H9 (cell line): ENCODE results near the gene LYZL2. TPM values are rescaled to one million over a fixed set of nuclear protein-coding genes. Genes with fewer than 3 reads are reported as not detected.

Experiments used
- DNase-seq: peaks from one replicate; pipeline ENCODE4 v3.0.0-alpha.2; 2017
- H2AFZ ChIP-seq: one replicate; pipeline ENCODE4 v1.6.1; 2013; ENCODE audit warnings: mild to moderate bottlenecking, low read length, control low read depth, moderate library complexity
- H2AK5ac ChIP-seq: 2 replicates; pipeline ENCODE4 v1.6.1; 2013; ENCODE audit warnings: low read length, control low read depth, mixed read lengths; ENCODE audit not compliant: insufficient read length
- H2BK120ac ChIP-seq: one replicate; pipeline ENCODE4 v1.6.1; 2013; ENCODE audit warnings: low read depth, mild to moderate bottlenecking, low read length, control low read depth, inconsistent platforms; ENCODE audit not compliant: poor library complexity, severe bottlenecking
- H2BK12ac ChIP-seq: 2 replicates; pipeline ENCODE4 v1.6.1; 2013; ENCODE audit warnings: low read length, control low read depth, mixed read lengths, low read depth; ENCODE audit not compliant: insufficient read length
- H2BK15ac ChIP-seq: 2 replicates; pipeline ENCODE4 v1.6.1; 2013; ENCODE audit warnings: low read depth, low read length, control low read depth
- H2BK20ac ChIP-seq: one replicate; pipeline ENCODE4 v1.6.1; 2013; ENCODE audit warnings: low read depth, mild to moderate bottlenecking, low read length, control low read depth, inconsistent platforms; ENCODE audit not compliant: poor library complexity, severe bottlenecking
- H2BK5ac ChIP-seq: 2 replicates; pipeline ENCODE4 v1.6.1; 2013; ENCODE audit warnings: low read length, control low read depth, mixed read lengths; ENCODE audit not compliant: insufficient read length
- H3K14ac ChIP-seq: 2 replicates; pipeline ENCODE4 v1.6.1; 2013; ENCODE audit warnings: low read length, control low read depth; ENCODE audit not compliant: insufficient read depth
- H3K18ac ChIP-seq: 2 replicates; pipeline ENCODE4 v1.6.1; 2013; ENCODE audit warnings: low read depth, mild to moderate bottlenecking, mixed read lengths, low read length, control low read depth; ENCODE audit not compliant: insufficient read length
- H3K23ac ChIP-seq: 2 replicates; pipeline ENCODE4 v1.6.1; 2013; ENCODE audit warnings: low read length, control low read depth, mixed read lengths, low read depth; ENCODE audit not compliant: insufficient read length
- H3K23me2 ChIP-seq: 2 replicates; pipeline ENCODE4 v1.6.1; 2013; ENCODE audit warnings: low read depth, mild to moderate bottlenecking, mixed read lengths, low read length, control low read depth; ENCODE audit not compliant: insufficient read length, poor library complexity, severe bottlenecking
- H3K27ac ChIP-seq: 2 replicates; pipeline ENCODE4 v1.5.1; 2013; ENCODE audit warnings: low read length, control low read depth, mixed read lengths, low read depth; ENCODE audit not compliant: insufficient read length
- H3K27me3 ChIP-seq: 2 replicates; pipeline ENCODE4 v1.6.1; 2013; ENCODE audit warnings: low read length, control low read depth, inconsistent platforms; ENCODE audit not compliant: insufficient read depth
- H3K4ac ChIP-seq: 2 replicates; pipeline ENCODE4 v1.6.1; 2013; ENCODE audit warnings: low read depth, mild to moderate bottlenecking, control low read depth, inconsistent platforms, low read length, moderate library complexity
- H3K4me1 ChIP-seq: 2 replicates; pipeline ENCODE4 v1.6.1; 2013; ENCODE audit warnings: low read length, control low read depth, inconsistent platforms; ENCODE audit not compliant: insufficient read depth
- H3K4me2 ChIP-seq: 2 replicates; pipeline ENCODE4 v1.6.1; 2013; ENCODE audit warnings: low read length, control low read depth, mixed read lengths; ENCODE audit not compliant: insufficient read length, insufficient read depth
- H3K56ac ChIP-seq: 2 replicates; pipeline ENCODE4 v1.6.1; 2013; ENCODE audit warnings: low read depth, mild to moderate bottlenecking, mixed read lengths, low read length, control low read depth; ENCODE audit not compliant: insufficient read length
- H3K79me1 ChIP-seq: 2 replicates; pipeline ENCODE4 v1.6.1; 2013; ENCODE audit warnings: low read depth, mild to moderate bottlenecking, moderate library complexity, low read length, control low read depth, inconsistent platforms; ENCODE audit not compliant: insufficient read depth, poor library complexity, severe bottlenecking
- H3K79me2 ChIP-seq: 2 replicates; pipeline ENCODE4 v1.6.1; 2013; ENCODE audit warnings: low read length, control low read depth, inconsistent platforms; ENCODE audit not compliant: insufficient read depth
- H3K9ac ChIP-seq: 2 replicates; pipeline ENCODE4 v1.6.1; 2013; ENCODE audit warnings: low read length, control low read depth, mixed read lengths; ENCODE audit not compliant: insufficient read length; ENCODE audit errors: extremely low read depth
- H3K9me3 ChIP-seq: one replicate; pipeline ENCODE4 v1.6.1; 2013; ENCODE audit warnings: low read depth, low read length, inconsistent platforms; ENCODE audit not compliant: control insufficient read depth
- H3T11ph ChIP-seq: one replicate; pipeline ENCODE4 v1.6.1; 2013; ENCODE audit warnings: mild to moderate bottlenecking, low read length, control low read depth, inconsistent platforms
- H4K20me1 ChIP-seq: one replicate; pipeline ENCODE4 v1.6.1; 2013; ENCODE audit not compliant: control insufficient read depth, insufficient read length, insufficient read depth
- H4K5ac ChIP-seq: 2 replicates; pipeline ENCODE4 v1.6.1; 2013; ENCODE audit warnings: low read depth, mild to moderate bottlenecking, mixed read lengths, low read length, control low read depth; ENCODE audit not compliant: insufficient read length
- H4K8ac ChIP-seq: replicated peaks from 2 replicates; pipeline ENCODE4 v1.6.1; 2013; ENCODE audit warnings: low read length, control low read depth, mixed read lengths, low read depth; ENCODE audit not compliant: insufficient read length
- H4K91ac ChIP-seq: 2 replicates; pipeline ENCODE4 v1.6.1; 2013; ENCODE audit warnings: low read depth, mild to moderate bottlenecking, moderate library complexity, mixed read lengths, low read length, control low read depth; ENCODE audit not compliant: insufficient read length
- H3K27ac Mint-ChIP-seq, 3 experiments: 2 replicates in 2 of 3; 3 replicates in 1 of 3; pipeline ENCODE4 v1.8.0; 2020 to 2021; ENCODE audit warnings: mixed read lengths in 3 of 3, mild to moderate bottlenecking in 1 of 3, moderate library complexity in 1 of 3
- H3K27me3 Mint-ChIP-seq: 2 replicates; pipeline ENCODE4 v1.8.0; 2021; ENCODE audit warnings: low read depth, mild to moderate bottlenecking, moderate library complexity, mixed read lengths
- H3K36me3 Mint-ChIP-seq, 3 experiments: 2 replicates in 2 of 3; 3 replicates in 1 of 3; pipeline ENCODE4 v1.8.0; 2020 to 2021; ENCODE audit warnings: low read depth in 3 of 3, mixed read lengths in 3 of 3; ENCODE audit not compliant: insufficient read depth in 1 of 3
- H3K4me1 Mint-ChIP-seq, 2 experiments: 2 replicates each; pipeline ENCODE4 v1.8.0; 2020; ENCODE audit warnings: mixed read lengths in 2 of 2
- H3K4me3 Mint-ChIP-seq, 2 experiments: 2 replicates in 1 of 2; 3 replicates in 1 of 2; pipeline ENCODE4 v1.8.0; 2020 to 2021; ENCODE audit warnings: mild to moderate bottlenecking in 2 of 2, mixed read lengths in 2 of 2, moderate library complexity in 1 of 2
- H3K9me3 Mint-ChIP-seq, 2 experiments: 2 replicates in 1 of 2; 3 replicates in 1 of 2; pipeline ENCODE4 v1.8.0; 2020; ENCODE audit warnings: mild to moderate bottlenecking in 2 of 2, mixed read lengths in 2 of 2, moderate library complexity in 1 of 2
- WGBS: extraction: QIAGEN DNeasy Blood & Tissue Kit; methylation state at CpG from one replicate; pipeline ENCODE4 v1.1.7; 2013; ENCODE audit warnings: missing lambda C conversion rate, low lambda C conversion rate, mixed read lengths; ENCODE audit not compliant: insufficient read length; ENCODE audit errors: extremely low coverage; 5-methylcytosine and 5-hydroxymethylcytosine counted together
- total RNA-seq: library from RNA; stranded (reverse); gene quantifications from 2 replicates; pipeline ENCODE4 v1.2.1, GENCODE V29; 2021
- TF ChIP-seq, protein P1 (sequence below): fragments of 200-600 bp; sonication (generic); conservative IDR thresholded peaks from 3 replicates; pipeline ENCODE4 v1.8.0; 2021; ENCODE audit warnings: antibody characterized with exemption, mild to moderate bottlenecking

Gene LYZL2
- total RNA-seq, 1 experiment from 2014 or later = not detected

DNA sequence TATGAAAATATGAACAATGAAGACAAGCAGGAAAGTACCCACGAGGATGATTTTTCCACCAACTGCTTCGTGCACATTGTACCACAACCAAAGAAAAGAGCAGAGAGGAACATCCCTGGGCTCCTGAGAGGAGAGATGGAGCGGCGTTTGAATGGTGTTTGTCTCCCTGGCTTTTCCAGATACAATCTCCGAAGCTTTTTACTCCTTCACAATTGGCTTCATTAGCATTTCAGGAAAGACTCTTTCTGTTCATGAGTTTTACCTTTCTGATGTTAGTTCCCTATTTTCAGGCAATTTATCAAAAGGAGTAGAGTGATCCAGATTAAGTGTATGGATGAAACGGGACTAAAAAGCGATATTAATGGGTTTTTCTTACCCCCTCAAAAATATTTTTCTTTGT lies 49.3 kb downstream of the LYZL2 start:
- no peak overlapping the region for H3K4me2 ChIP-seq
- no peak overlapping the region for H4K5ac ChIP-seq
- H2BK12ac ChIP-seq = no peak overlapping the region
- H2AK5ac ChIP-seq = no peak overlapping the region
- peaks cover 17% of the 10 kb centered on the region in 2 experiments for H3K4me1 Mint-ChIP-seq
- no peak overlapping the region for H4K8ac ChIP-seq
- no peaks in the 10 kb centered on the region for H4K20me1 ChIP-seq
- H3K23ac ChIP-seq = no peak overlapping the region
- no peak overlapping the region; a peak in 2 of 7 replicates for H3K27ac Mint-ChIP-seq
- H3K36me3 Mint-ChIP-seq = no peaks in the 10 kb centered on the region
- no peak overlapping the region for H2BK15ac ChIP-seq
- no peak overlapping the region for H3K9ac ChIP-seq
- no peaks in the 10 kb centered on the region for H3K23me2 ChIP-seq
- no peaks in the 10 kb centered on the region; the same call in 1 of the 2 replicates for H3K27me3 Mint-ChIP-seq
- no peak overlapping the region for H3T11ph ChIP-seq
- no peak overlapping the region for H3K4ac ChIP-seq
- no peak overlapping the region for H2BK120ac ChIP-seq
- no peak overlapping the region for H3K56ac ChIP-seq
- H3K9me3 Mint-ChIP-seq = no peaks in the 10 kb centered on the region
- H3K27ac ChIP-seq = no peak overlapping the region
- no peak overlapping the region for H3K18ac ChIP-seq
- H3K4me1 ChIP-seq = peaks cover 2% of the 10 kb centered on the region; the same call in 1 of the 2 replicates
- H3K9me3 ChIP-seq = no peaks in the 10 kb centered on the region
- peaks cover 2% of the 10 kb centered on the region; the same call in 1 of the 2 replicates for H3K27me3 ChIP-seq
- H3K79me2 ChIP-seq = no peaks in the 10 kb centered on the region
- no peak for DNase-seq
- no peaks in the 10 kb centered on the region for H3K79me1 ChIP-seq
- no peak overlapping the region for H2BK20ac ChIP-seq
- H3K14ac ChIP-seq = no peak overlapping the region
- no peak overlapping the region for H2BK5ac ChIP-seq
- no peak overlapping the region for H4K91ac ChIP-seq
- H2AFZ ChIP-seq = no peak overlapping the region
- no peak overlapping the region for H3K4me3 Mint-ChIP-seq
- TF ChIP-seq, protein P1, sequence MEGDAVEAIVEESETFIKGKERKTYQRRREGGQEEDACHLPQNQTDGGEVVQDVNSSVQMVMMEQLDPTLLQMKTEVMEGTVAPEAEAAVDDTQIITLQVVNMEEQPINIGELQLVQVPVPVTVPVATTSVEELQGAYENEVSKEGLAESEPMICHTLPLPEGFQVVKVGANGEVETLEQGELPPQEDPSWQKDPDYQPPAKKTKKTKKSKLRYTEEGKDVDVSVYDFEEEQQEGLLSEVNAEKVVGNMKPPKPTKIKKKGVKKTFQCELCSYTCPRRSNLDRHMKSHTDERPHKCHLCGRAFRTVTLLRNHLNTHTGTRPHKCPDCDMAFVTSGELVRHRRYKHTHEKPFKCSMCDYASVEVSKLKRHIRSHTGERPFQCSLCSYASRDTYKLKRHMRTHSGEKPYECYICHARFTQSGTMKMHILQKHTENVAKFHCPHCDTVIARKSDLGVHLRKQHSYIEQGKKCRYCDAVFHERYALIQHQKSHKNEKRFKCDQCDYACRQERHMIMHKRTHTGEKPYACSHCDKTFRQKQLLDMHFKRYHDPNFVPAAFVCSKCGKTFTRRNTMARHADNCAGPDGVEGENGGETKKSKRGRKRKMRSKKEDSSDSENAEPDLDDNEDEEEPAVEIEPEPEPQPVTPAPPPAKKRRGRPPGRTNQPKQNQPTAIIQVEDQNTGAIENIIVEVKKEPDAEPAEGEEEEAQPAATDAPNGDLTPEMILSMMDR = no peak
- no CpG with 5 or more reads among the region's 7 CpGs for WGBS
